HG02943 (cell line): ENCODE data around the gene AFDN.
A peak's percentile ranks its signal among the peaks of the same experiment; 100 is the strongest.

Experiments used
- ATAC-seq: cut with Tn5 transposase; IDR thresholded peaks from one replicate; pipeline ENCODE4 v1.9.1; 2021; ENCODE audit warnings: mild to moderate bottlenecking, low read depth, moderate library complexity; ENCODE audit not compliant: unreplicated experiment

The AFDN gene

DNA sequence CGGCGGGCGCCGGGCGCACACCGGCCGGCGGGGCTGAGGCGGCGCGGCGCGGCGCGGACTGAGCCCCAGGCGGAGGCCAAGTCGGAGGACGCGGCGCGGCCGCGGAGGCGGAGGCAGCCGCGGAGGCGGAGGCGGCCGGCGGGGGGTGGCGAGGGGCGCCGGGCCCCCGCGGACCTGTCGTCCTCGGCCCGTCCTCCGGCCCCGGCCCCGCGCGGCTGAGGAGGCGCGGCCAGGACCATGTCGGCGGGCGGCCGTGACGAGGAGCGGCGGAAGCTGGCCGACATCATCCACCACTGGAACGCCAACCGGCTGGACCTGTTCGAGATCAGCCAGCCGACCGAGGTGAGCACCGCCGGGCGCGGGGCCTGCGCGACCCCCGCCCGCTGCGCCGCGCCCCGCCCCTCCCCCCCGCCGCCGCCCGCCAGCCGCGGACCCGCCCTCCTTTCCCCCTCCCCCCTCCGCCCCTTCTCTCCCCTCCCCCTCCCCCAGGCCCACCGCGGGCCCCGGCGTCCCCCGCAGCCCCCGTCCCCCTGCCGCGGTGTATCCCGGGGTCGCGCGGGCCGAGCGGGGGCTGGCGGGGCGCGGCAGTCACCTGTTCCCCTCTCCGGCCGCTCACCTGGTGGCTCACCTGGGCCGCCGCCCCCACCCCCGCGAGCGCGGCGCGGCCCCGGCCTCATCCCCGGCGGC is at the start of gene AFDN:
AFDN (plus strand) TSS at position 16 of the 687 bp plus-strand sequence; CDS start at position 238, 222 bp downstream.
- peak; percentile 31 for ATAC-seq

DNA sequence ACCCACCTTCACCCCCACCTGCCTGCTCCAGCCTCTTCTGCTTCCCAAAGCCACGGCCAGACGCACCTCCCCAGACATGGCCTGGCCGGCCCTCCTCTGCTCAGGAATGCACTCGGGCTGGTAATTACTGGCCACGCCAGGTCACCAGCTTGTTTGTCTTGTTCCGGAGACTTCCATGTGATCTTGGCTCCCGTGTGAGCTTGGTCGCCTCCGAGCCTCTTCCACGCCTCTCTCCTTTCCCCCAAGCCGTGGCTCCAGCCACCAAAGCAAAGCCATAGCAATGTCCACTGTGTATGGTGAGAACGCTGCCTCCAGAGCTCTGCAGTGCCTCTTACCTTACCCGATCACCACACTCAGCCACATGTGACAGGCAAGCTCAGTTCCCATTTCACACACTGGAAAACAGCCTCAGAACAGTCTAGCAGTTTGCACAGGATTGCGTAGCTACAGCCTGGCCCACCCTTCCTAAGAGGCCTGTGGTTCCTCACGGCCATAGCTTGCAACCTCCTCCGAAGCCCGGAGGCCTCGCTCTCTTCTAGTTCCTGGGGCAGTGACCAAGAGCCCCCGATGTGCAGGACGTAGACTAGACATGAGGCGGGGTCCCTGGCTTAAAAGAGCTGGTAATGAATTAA is 48.1 kb upstream of the AFDN start:
- no peak for ATAC-seq

DNA sequence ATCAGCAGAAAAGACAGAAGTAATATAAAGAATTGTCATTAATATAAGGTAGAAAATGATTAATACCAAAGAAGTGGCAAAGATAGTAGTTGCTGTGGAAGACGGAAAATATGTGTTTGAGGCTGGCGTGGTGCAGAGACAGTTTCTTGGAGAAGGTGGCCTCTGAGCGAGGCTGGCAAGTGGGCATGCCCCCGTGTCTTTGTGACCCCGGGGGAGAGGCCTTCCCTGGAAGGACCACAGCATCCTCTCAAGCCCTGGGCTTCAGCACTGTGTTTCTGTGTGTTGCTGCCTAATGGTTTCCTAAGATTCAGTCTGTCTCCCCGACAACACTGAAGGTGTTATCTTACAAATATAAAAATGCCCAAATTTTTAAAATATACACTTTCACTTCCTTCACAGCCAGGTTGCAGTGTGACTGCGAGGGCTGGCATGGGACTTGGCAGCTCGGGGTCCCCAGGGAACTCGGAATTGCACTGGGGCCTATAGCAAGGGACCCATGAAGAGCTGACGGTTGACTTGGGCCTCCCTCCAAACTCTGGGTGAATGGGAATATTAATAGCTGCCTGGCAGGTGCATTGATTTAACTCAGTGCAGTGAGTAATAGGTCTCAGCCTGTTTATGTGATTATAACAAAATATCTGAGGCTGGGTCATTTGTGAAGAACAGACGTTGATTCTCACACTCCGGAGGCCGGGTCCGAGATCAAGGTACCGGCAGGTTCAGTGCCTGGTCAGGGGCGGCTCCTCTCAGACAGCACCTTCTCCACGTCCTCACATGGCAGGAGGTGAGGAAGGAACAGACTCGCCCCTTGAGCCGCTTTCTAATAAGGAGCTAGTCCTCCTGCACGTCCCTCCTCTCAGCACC is 47.4 kb upstream of the AFDN start:
- ATAC-seq = no peak

GRCh38 chr6:167779993-167780655 is 46.6 kb upstream of the AFDN start:
- ATAC-seq = no peak

DNA sequence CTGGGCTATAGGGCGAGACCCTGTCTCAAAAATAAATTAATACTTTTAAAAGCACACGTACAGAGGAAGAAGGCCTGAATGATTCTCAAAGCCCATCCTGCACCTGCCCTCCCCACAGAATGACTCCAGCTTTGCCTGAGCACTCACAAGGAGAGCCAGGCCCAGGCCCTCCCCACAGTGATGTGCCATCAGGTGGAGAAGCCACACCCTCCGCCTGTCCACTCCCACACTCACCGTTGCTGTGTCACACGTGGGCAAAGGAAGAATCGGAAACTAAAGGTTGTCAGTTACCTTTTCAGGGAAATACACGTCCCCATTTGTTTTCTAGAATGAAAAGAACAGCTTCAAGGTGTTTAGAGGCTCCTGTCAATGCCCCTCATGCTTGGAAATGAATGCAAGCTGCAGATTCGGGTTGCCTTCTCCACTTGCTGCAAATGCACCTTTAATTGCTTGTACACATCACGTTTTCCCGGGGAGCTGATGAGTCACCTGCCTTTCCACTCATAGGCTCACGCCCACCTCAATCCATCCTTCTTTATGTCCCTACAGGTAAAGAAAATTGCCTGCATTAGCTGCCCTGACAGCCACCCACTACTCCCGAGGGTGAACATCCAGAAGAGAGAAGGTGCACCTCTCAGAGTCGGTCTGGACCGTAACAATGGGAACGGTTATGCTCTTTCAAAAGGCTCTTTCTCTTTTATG is 45.5 kb upstream of the AFDN start:
- ATAC-seq = no peak

DNA sequence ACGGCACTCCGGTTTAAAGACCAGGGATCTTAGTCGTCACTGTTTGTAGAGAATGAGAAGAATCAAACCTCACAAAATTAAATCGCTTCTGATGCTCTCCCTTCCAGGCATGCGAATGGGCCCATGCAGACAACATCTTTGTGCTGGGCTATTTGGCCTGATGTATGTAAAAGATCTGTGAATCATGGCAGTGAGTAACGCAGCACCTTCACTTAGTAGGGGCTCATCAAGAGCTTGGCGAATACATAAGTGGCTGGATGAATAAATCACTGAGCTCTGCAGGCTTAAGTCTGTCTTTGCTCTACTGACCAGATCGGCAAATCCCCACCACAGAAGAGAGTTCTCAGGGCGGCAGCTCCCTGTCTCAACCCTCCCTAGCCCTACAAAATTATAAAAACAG is 44.8 kb upstream of the AFDN start:
- ATAC-seq = no peak

- ATAC-seq = no peak
Observed at GRCh38 chr6:167782698-167783517, 43.8 kb upstream of the AFDN start.

GRCh38 chr6:167786853-167787675 is 39.6 kb upstream of the AFDN start:
- ATAC-seq = no peak

DNA sequence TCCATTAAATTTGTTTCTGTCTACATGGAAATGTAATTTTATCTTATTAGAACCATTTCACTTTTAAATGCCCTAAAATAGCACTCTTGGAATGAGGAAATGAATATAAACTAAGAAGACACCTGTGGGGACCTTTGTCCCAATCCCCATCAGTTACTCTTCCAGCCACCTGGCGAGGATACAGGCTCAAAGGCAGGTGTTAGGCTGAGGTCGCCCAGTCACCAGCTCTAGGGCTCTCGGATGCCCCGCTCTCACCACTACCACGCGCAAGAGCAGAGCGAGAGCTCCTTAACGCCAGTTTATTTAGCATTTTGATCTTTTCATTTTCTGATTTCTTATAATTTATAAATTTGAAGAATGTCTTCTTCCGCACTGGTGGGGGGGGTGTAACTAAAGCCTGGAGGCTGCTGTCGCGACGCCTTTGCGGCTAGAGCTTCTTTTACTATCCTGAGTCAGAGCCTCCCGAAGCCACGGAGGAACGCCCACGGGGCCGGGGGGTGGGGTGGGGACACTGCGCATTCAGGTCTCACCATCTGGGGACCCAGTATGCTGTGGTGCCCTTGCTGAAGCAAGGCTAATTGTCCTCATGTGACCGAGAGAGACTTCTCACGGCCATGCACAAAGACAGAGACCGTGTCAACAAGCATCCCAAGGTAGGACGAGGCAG is 38.7 kb upstream of the AFDN start:
- no peak for ATAC-seq

DNA sequence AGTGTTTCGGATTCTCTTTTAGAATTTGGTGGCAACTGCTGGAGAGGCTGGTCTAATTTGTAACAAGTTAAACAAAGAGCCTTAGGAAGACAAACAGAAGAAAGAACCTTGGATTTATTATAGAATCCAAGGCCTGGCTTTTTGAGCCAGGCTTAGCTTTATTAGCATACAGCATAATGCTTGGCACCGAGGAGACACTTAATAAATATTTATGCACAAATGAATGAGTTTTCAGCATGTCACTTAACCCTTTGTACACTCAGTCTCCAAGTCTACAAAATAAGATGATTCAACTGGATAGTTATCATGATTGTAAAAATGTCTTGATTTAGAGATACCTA is 38.2 kb upstream of the AFDN start:
- no peak for ATAC-seq

GRCh38 chr6:167789358-167789757 is 37.4 kb upstream of the AFDN start:
- ATAC-seq = no peak

GRCh38 chr6:167791091-167791779 is 35.5 kb upstream of the AFDN start:
- ATAC-seq = no peak

DNA sequence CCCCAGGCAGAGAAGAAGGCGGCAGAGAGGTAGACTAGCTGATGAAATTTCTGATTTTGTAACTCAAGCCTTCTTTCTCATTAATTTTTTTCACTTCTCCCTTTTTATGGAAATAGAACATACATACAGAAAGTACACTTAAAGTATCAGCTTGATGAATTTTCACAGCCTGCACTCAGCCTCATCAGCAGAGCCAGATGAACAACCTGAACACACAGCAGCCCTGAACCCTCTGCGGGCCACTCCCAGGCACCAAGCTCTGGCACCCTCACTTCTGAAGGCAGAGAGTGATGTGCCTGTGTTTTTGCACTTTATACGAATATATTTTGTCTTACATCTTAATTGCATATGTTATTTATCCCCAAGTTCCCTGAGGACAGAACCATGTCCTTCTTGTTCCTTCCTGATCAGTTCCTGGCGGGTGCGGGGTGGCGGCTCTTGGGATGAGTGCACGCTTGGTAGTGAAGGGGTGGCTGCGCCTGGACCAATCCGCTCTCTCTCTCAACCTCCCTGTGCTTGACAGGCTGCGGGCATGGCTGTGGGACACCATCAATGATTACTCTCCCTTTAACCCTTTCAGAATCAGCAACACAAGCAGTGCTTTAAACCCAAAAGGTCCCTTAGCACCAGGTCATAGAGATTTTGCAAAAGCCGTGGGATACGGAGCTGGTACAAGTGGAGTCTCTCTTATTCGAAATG is 34.8 kb upstream of the AFDN start:
- ATAC-seq = no peak

- ATAC-seq = no peak
Observed at GRCh38 chr6:167793421-167793820, 33.3 kb upstream of the AFDN start.

GRCh38 chr6:167794161-167795157 is 32.3 kb upstream of the AFDN start:
- ATAC-seq = no peak

DNA sequence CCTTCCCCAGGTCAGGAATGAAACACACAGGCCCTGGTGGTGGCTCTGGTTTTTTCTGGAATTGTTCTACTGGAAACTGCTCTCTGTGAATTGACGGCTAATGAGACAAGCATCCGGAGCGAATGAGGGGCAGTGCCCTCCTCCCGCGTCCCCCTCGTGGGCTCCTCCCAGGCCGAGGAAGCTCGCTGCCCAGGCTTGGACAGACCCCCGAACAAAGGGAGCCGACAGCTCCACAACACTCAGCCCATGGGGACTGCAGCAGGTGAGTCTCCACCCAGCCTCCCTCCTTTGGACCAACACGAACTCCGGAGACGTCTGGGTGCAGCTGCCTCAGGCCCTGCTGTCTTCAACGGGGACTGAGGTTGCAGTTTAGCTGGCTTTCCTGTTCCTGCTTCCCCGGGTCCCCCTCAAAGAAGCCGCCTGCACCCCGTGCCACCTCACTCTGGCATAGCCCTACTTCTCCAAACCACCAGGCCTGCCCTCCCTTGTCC is 31.3 kb upstream of the AFDN start:
- no peak for ATAC-seq
